ENCODE measurements around the gene SLC2A4RG.

- TF ChIP-seq, protein P1, sequence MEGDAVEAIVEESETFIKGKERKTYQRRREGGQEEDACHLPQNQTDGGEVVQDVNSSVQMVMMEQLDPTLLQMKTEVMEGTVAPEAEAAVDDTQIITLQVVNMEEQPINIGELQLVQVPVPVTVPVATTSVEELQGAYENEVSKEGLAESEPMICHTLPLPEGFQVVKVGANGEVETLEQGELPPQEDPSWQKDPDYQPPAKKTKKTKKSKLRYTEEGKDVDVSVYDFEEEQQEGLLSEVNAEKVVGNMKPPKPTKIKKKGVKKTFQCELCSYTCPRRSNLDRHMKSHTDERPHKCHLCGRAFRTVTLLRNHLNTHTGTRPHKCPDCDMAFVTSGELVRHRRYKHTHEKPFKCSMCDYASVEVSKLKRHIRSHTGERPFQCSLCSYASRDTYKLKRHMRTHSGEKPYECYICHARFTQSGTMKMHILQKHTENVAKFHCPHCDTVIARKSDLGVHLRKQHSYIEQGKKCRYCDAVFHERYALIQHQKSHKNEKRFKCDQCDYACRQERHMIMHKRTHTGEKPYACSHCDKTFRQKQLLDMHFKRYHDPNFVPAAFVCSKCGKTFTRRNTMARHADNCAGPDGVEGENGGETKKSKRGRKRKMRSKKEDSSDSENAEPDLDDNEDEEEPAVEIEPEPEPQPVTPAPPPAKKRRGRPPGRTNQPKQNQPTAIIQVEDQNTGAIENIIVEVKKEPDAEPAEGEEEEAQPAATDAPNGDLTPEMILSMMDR (IDR thresholded peaks at IDR 0.05; ENCODE audit: poor library complexity), result no peak
- TF ChIP-seq EZH2phosphoT487 (IDR thresholded peaks at IDR 0.05; ENCODE audit: low read depth, severe bottlenecking, unreplicated experiment), result no peak
- TF ChIP-seq EZH2 (IDR thresholded peaks at IDR 0.05; ENCODE audit: borderline replicate concordance), result no peak
These were observed 29.3 kb downstream of the SLC2A4RG start for GRCh38 chr20:63768591-63769515.

All from hepatocyte (in vitro differentiated cells).